Vagina (tissue), 2 donors: Measurements from ENCODE around the gene TOR1AIP1.

ENCODE experiments used
- CTCF ChIP-seq, 3 experiments: fragments of 450-650 bp in 2 of 3; fragments of 200-600 bp in 1 of 3; sonication (generic) in 1 of 3; IDR thresholded peaks; one replicate each; pipeline ENCODE4 v1.5.1; 2017 to 2019; ENCODE audit warnings: antibody characterized with exemption in 3 of 3, mild to moderate bottlenecking in 2 of 3, moderate library complexity in 2 of 3
- POLR2A ChIP-seq, 2 donors: fragments of 450-650 bp; IDR thresholded peaks; one replicate each; pipeline ENCODE4 v1.6.1; 2017; ENCODE audit warnings: antibody characterized with exemption in 2 of 2, mild to moderate bottlenecking in 2 of 2, moderate library complexity in 2 of 2

- TF ChIP-seq CTCF (IDR thresholded peaks at IDR 0.05), result no peak
- no peak for TF ChIP-seq POLR2A (IDR thresholded peaks at IDR 0.05)
Measured at GRCh38 chr1:179873438-179873851, 8.6 kb upstream of the TOR1AIP1 start.
